ENCODE data around the gene GSTM2. TPM values are rescaled to one million over a fixed set of nuclear protein-coding genes. Genes with fewer than 3 reads are reported as not detected.
A peak's percentile ranks its signal among the peaks of the same experiment; 100 is the strongest.

Gene GSTM2
- total RNA-seq, 1 experiment from 2014 or later: 47.3 TPM

DNA sequence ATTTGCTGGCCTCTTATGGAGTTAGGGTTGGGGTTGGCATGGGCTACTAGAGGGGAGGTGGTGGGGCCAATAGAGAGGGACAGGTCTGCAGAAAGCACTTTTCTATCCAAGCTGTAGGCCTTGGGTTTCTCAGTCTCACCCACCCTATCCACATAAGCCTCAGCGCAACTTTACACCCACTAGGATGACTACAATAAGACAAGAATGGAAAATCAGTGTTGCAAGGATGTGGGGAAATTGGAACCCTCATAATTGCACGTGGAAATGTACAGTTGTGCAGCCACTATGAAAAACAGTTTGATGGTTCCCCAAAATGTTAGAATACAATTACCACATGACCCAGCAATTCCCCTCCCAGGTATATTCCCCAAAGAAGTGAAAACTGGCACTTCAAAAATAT lies 26.0 kb upstream of the GSTM2 start:
- ChIA-PET CTCF (interaction anchor here (1.0 to 3.6 kb wide), 4 partner anchors 9 to 133 kb away, joined by 3 to 36 read pairs (median 31); no protein-coding TSS in a partner anchor), POLR2A (ENCODE audit: low non-redundant PET) (no interaction called here)
- BruUV-seq (replicated peaks): no TSS peak
- H3K36me3 ChIP-seq (ENCODE audit: insufficient read depth, low read length, poor library complexity, severe bottlenecking): no peaks in the 10 kb centered on the region
- DNase-seq (ENCODE audit: low spot score): no peak
- H3K27me3 ChIP-seq (replicated peaks; ENCODE audit: insufficient read depth, low read depth, low read length, poor library complexity): no peaks in the 10 kb centered on the region
- no peaks in the 10 kb centered on the region for H3K9me3 ChIP-seq (ENCODE audit: low read depth, low read length, poor library complexity, severe bottlenecking)
- no peak for TF ChIP-seq EZH2 (IDR thresholded peaks at IDR 0.05; ENCODE audit: borderline replicate concordance, low read depth, low read length, poor library complexity, severe bottlenecking)
- TF ChIP-seq, protein P1, sequence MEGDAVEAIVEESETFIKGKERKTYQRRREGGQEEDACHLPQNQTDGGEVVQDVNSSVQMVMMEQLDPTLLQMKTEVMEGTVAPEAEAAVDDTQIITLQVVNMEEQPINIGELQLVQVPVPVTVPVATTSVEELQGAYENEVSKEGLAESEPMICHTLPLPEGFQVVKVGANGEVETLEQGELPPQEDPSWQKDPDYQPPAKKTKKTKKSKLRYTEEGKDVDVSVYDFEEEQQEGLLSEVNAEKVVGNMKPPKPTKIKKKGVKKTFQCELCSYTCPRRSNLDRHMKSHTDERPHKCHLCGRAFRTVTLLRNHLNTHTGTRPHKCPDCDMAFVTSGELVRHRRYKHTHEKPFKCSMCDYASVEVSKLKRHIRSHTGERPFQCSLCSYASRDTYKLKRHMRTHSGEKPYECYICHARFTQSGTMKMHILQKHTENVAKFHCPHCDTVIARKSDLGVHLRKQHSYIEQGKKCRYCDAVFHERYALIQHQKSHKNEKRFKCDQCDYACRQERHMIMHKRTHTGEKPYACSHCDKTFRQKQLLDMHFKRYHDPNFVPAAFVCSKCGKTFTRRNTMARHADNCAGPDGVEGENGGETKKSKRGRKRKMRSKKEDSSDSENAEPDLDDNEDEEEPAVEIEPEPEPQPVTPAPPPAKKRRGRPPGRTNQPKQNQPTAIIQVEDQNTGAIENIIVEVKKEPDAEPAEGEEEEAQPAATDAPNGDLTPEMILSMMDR (conservative IDR thresholded peaks at IDR 0.05; ENCODE audit: low read depth, low read length): no peak
- intact Hi-C loops (cut with micrococcal nuclease; ENCODE audit: unreplicated experiment): loop anchor here (5.0 kb wide), 3 partner anchors 95 to 345 kb away; partner anchors contain the start of gene GNAI3
- no peak overlapping the region for H3K27ac ChIP-seq (ENCODE audit: low read depth, low read length, poor library complexity, severe bottlenecking)
- no peak overlapping the region for H3K4me3 ChIP-seq (ENCODE audit: low read depth, low read length, poor library complexity, severe bottlenecking)
- peaks cover 14% of the 10 kb centered on the region for H3K4me1 ChIP-seq (ENCODE audit: insufficient read depth, low read length, poor library complexity, severe bottlenecking)

DNA sequence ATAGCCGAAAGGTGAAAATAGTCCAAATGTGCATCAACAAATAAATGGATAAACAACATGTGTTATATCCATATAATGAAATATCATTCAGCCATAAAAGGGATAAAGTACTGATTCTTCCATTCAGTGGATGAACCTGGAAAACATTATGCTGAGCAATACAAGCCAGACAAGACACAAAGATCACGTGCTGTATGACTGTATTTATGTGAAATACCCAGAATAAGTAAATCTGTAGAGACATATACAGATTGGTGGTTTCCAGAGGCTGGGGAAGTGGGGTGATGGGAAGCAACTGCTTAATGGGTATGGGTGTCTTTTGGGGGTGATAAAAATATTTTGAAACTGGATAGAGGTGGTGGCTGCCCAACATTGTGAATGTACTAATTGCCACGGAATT lies 25.2 kb upstream of the GSTM2 start:
- BruUV-seq (replicated peaks): no TSS peak
- TF ChIP-seq, protein P1 (conservative IDR thresholded peaks at IDR 0.05; ENCODE audit: low read depth, low read length): no peak
- no peak for TF ChIP-seq EZH2 (IDR thresholded peaks at IDR 0.05; ENCODE audit: borderline replicate concordance, low read depth, low read length, poor library complexity, severe bottlenecking)

DNA sequence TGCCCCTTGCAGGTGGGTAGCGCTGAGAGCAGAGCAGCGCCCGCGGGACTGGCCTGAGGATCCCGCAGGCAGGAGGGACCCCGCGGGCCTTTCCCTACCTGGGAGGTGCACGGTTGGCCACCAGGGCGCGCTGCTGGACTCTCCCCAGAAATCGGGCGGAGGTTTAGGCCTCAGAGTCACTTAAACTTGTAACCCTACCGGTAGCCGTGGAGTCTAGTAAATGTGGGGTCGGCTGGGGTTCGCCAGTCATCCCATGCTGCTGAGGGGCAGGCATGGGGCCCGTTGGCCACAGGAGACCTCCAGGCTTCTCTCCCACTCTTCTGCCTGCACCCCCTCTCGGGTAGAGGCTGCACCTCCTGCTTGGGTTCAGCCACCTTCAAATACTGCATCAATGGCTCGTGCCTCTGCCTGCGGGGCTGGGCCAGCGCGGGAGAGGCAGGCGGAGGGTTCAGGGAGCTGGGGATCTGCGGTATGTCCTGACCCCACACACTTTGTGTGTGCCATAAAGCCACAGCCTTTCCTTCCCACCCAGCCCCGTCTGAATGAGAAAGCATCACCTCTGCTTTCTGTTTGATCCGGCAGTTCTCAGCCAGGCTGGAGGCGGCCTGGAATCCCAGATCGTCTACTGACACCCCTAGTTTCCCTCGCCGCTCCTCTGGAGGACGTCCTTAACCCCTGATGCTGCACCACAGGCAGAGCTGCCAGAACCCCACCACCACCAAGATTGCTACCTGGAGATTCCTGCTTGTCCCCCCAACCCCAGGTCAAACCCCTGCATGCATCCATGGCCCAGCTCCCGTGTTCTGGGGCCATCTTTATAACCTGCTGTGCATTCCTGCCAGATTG lies 24.2 kb upstream of the GSTM2 start:
- no peaks in the 10 kb centered on the region for H3K9me3 ChIP-seq (ENCODE audit: low read depth, low read length, poor library complexity, severe bottlenecking)
- no peaks in the 10 kb centered on the region for H3K27me3 ChIP-seq (replicated peaks; ENCODE audit: insufficient read depth, low read depth, low read length, poor library complexity)
- no peak overlapping the region for H3K4me3 ChIP-seq (ENCODE audit: low read depth, low read length, poor library complexity, severe bottlenecking)
- BruUV-seq (replicated peaks): no TSS peak
- H3K27ac ChIP-seq (ENCODE audit: low read depth, low read length, poor library complexity, severe bottlenecking): peak overlapping the region; percentile 40
- TF ChIP-seq EZH2 (IDR thresholded peaks at IDR 0.05; ENCODE audit: borderline replicate concordance, low read depth, low read length, poor library complexity, severe bottlenecking): no peak
- TF ChIP-seq, protein P1 (conservative IDR thresholded peaks at IDR 0.05; ENCODE audit: low read depth, low read length): peak; percentile 94
- DNase-seq (ENCODE audit: low spot score): peak; percentile 85
- H3K36me3 ChIP-seq (ENCODE audit: insufficient read depth, low read length, poor library complexity, severe bottlenecking): no peaks in the 10 kb centered on the region
- ChIA-PET POLR2A (ENCODE audit: low non-redundant PET) (no interaction called here), CTCF (interaction anchor here (0.7 kb wide), 1 partner anchor 24 kb away, joined by 4 read pairs; the partner anchor contains the start of gene GSTM2)
- H3K4me1 ChIP-seq (ENCODE audit: insufficient read depth, low read length, poor library complexity, severe bottlenecking): peaks cover 14% of the 10 kb centered on the region
- intact Hi-C loops (cut with micrococcal nuclease; ENCODE audit: unreplicated experiment): loop anchor here (5.0 kb wide), 3 partner anchors 96 to 344 kb away; partner anchors contain the start of gene GNAI3

More for the DNA sequence above, 25.2 kb upstream of the GSTM2 start:
- intact Hi-C loops (cut with micrococcal nuclease; ENCODE audit: unreplicated experiment): loop anchor here (5.0 kb wide), 3 partner anchors 95 to 345 kb away; partner anchors contain the start of gene GNAI3
- Histone ChIP-seq H3K36me3 (ENCODE audit: insufficient read depth, low read length, poor library complexity, severe bottlenecking) (no peaks in the 10 kb centered on the region), H3K27ac (ENCODE audit: low read depth, low read length, poor library complexity, severe bottlenecking) (no peak overlapping the region), H3K27me3 (replicated peaks; ENCODE audit: insufficient read depth, low read depth, low read length, poor library complexity) (no peaks in the 10 kb centered on the region), H3K4me3 (ENCODE audit: low read depth, low read length, poor library complexity, severe bottlenecking) (no peak overlapping the region), H3K9me3 (ENCODE audit: low read depth, low read length, poor library complexity, severe bottlenecking) (no peaks in the 10 kb centered on the region), H3K4me1 (ENCODE audit: insufficient read depth, low read length, poor library complexity, severe bottlenecking) (peaks cover 14% of the 10 kb centered on the region)
- POLR2A ChIA-PET (ENCODE audit: low non-redundant PET): no interaction called here
- CTCF ChIA-PET: no interaction called here
- DNase-seq (ENCODE audit: low spot score): no peak
